Hindlimb muscle (tissue), 1 donor: ENCODE measurements around the gene UBTD2. TPM values are rescaled to one million over a fixed set of nuclear protein-coding genes. Genes with fewer than 3 reads are reported as not detected.
"Not testable (repeated sequence)": the region's sequence is repeated elsewhere in the genome, so short reads cannot be mapped to it uniquely, and the experiment has no call there.

Experiments
- DNase-seq: peaks from one replicate; pipeline ENCODE4 v3.0.0-alpha.2; 2013
- polyA plus RNA-seq: library from polyadenylated mRNA; unstranded; fragments of 120-200 nt; gene quantifications from one replicate; pipeline ENCODE4 v1.2.1, GENCODE V29; 2013; ENCODE audit not compliant: insufficient read length

The UBTD2 gene, protein sequence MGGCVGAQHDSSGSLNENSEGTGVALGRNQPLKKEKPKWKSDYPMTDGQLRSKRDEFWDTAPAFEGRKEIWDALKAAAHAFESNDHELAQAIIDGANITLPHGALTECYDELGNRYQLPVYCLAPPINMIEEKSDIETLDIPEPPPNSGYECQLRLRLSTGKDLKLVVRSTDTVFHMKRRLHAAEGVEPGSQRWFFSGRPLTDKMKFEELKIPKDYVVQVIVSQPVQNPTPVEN
- 55.2 TPM for polyA plus RNA-seq

GRCh38 chr5:172283020-172283861 lies at the start of gene UBTD2:
UBTD2 (minus strand) TSS chr5:172283764; CDS start chr5:172283665, 99 bp downstream.
- DNase-seq = peak; percentile 87

DNA sequence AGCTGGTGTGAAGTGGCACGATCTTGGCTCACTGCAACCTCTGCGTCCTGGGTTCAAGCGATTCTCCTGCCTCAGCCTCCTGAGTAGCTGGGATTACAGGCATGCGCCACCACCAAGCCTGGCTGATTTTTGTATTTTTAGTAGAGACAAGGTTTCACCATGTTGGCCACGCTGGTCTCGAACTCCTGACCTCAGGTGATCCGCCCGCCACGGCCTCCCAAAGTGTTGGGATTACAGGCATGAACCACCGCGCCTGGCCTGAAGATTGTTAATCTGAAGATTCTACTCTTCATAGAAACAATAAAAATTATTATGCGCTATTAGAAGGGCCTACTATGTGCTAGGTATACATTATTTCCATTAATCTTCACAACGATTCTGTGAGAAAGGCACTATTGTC lies 43.3 kb upstream of the UBTD2 start:
- not testable (repeated sequence) for DNase-seq

DNA sequence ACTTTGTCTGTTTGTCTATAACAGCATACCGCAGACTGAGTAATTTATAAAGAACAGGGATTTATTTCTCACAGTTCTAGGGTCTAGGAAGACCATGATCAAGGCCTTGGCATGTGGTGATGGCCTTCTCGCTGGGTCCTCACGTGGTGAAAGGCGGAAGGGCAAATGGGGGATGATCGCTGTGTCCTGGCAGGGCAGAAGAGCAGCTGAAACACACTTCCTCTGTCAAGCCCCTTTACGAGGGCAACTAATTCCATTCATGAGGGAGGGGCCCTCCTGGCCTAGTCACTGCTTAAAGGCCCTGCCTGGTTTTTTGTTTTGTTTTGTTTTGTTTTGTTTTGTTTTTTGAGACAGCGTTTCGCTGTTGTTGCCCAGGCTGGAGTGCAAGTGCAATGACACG lies 41.9 kb upstream of the UBTD2 start:
- DNase-seq = no peak

DNA sequence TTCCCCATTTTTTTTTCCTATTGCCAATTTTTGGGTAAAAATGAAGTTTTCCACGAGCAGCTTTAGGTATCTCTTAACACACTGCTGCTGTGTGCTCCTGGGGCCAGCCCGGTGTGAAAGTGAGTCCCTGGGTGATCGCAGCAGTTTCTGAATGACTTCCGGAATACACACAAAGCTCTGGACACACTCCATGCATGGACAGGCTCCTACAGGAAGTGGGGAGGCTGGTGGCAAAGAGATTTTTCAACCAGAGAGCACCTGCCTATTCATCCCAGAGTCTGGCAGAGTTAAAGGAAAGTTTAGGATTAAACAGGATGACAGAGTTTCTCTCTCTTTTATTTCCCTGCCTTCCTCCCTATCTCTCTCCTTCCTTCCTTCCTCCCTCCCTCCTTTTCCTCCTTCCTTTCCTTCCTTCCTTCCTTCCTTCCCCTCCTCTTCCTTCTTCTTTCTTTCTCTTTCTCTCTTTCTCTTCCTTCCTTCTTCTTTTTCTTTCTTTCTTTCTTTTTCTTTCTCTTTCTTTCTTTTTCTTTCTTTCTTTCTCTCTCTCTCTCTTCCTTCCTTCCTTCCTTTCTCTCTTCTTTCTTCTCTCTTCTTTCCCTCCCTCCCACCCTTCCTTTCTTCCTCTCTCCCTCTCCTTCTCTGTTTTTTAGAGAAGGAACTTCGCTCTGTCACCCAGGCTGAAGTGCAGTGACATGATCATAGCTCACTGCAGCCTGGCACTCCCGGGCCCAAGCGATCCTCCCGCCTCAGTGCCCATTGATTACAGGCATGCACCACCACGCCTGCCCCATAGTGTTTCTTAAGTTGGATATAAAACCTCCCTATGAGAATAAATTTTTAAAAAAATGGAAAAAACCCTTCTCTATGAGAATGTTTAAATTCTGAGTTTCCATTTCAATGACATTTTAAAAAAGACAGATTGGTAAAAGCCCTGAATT lies 38.7 kb upstream of the UBTD2 start:
- DNase-seq = peak; percentile 34

- DNase-seq = no peak
Observed at GRCh38 chr5:172321593-172321992, 38.0 kb upstream of the UBTD2 start.

DNA sequence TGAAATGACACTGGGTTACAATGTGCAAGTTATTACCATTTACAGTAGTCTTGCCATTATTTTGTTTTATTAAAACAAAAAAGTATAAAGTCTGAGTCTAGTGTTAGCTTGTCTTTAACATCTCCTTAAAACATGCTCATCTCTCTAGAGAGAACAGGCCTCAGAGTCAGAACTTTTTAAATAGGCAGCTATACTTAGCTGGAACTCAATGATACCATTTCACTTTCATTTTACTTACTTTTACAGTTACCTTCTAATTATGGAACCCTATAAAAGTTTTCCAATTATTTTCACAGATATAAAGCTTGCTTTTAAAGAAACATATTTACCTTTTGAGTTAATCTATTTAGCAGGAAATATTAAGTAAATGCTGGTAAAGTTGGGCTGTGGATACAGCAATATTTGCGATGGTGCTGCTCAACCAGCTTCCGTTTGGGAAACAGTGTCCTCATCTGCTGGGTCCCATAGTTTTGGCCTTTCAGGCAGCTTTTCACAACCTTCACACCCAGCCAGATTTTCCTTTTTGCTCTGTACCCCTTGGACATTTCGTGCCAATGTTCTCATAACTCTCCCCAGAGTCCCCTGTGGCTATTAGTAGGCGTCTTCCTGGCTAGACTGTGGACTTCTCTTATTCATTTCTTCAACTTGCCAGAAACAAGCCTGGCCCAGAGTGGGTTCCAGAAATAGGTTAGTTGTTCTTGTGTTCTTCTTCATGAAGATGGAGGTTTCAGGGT lies 36.3 kb upstream of the UBTD2 start:
- no peak for DNase-seq

DNA sequence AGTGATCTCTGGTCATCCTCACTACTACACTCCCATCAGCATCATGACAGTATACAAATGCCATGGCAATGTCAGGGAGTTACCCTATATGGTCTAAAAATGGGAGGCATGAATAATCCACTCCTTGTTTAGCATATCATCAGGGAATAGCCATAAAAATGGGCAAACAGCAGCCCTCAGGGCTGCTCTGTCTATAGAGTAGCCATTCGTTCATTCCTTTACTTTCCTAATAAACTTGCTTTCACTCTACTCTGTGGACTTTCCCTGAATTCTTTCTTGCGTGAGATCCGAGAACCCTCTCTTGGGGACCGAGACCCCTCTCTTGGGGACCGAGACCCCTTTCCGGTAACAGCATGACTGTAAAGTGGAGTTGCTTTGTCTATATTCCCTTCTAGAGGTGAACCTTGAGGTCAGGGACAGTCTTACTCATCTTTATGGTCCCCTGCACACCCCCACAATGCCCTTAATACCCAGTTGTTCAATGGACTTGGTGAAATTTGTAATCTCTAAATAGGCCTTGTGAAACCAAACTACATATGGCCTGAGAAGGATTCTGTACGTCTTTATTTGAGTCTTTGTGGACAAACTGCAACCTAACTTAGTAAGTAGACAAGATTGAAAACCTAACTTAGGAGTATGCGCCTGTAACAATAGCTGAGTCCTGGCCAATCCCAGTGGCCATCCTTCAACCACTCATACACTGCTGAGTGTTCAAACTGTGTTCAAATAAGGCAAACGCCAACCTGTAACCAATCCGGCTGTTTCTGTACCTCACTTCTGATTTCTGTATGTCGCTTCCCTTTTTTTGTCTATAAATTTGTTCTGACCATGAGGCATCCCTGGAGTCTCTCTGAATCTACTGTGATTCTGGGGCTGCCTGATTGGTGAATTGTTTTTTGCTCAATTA lies 32.3 kb upstream of the UBTD2 start:
- no peak for DNase-seq

- DNase-seq = peak; percentile 40
Observed at GRCh38 chr5:172313915-172314314, 30.4 kb upstream of the UBTD2 start.

DNA sequence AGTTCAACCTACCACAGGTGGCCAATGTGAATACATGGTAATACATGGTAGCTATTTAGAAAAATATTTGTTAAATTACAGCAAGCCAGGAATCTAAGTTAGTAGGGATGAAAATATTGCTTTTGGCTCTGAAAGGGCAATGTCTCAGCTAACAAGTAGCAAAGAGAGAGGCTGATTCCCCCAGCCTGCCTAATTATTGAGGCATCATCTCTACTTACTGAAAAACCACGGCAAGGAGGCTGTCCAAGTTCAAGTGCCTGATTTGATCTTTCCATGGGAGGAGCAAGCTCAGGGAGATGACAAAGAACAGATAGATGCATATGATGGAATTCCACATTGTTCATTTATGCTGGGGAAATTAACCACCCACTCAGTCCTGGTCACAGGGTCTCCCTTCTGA lies 28.7 kb upstream of the UBTD2 start:
- DNase-seq = no peak

GRCh38 chr5:172311605-172312004 lies 28.0 kb upstream of the UBTD2 start:
- no peak for DNase-seq

DNA sequence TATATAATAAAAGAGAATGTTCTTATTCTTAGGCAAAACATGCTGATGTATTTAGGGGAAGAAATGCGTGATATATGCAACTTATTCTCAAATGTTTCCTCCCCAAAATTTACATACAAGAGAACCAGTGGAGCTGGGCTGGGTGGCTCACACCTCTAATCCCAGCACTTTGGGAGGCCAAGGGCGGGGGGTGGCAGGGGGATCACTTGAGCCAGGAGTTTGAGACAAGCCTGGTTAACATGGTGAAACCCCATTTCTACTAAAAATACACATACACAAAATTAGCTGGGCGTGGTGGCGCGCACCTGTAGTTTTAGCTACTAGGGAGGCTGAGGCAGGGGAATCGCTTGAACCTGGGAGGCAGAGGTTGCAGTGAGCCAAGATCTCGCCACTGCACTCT lies 27.5 kb upstream of the UBTD2 start:
- DNase-seq = no peak

- no peak for DNase-seq
Observed at GRCh38 chr5:172305380-172305779, 21.8 kb upstream of the UBTD2 start.

DNA sequence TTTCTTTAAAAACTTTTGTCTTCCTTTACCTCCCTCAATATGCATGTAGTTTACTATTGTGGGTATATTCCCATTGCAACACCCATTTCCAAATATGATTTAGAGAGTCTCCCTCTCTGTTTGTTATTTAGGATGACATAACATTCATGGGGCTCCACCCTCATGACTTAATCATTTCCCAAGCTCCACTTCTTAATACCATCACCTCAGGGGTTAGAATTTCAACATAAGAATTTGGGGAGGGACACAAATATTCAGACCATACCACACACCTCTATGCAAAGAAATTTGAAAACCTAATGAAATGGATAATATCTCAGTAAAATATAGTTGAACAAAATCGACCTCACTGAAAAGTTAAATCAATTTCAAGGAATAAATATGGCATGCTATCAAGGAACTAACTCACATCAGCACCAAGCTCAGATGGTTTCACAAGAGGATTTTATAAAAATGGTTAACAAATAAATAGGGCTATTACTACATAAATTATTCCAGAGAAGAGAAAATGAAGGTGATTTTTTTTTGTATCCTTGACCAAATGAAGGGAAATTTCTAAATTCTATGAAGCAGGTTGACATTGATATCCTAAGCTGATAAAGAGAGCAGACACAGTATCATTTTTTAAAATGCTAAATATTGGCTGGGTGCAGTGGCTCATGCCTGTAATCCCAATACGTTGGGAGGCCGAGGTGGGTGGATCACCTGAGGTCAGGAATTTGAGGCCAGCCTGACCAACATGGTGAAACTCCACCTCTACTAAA lies 20.2 kb upstream of the UBTD2 start:
- DNase-seq = no peak

DNA sequence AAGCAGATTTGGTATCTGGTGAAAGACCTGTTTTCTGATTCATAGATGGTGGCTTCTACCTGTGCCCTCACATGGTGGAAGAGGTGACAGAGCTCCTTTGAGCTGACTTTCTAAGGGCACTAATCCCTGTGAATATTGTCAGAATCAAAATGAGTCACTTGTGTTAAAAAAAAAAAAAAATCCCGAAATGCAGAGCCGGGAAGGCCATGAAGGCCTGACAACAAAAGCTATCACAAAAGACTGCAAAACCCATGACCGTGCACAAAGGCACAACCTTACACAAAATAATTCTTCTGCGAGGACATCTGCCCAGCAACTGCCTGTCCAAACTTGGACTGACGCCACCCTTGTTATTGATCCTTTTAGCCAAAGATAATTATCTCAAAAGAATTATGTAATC lies 19.6 kb upstream of the UBTD2 start:
- no peak for DNase-seq

- no peak for DNase-seq
Observed at GRCh38 chr5:172302047-172302710, 18.6 kb upstream of the UBTD2 start.

DNA sequence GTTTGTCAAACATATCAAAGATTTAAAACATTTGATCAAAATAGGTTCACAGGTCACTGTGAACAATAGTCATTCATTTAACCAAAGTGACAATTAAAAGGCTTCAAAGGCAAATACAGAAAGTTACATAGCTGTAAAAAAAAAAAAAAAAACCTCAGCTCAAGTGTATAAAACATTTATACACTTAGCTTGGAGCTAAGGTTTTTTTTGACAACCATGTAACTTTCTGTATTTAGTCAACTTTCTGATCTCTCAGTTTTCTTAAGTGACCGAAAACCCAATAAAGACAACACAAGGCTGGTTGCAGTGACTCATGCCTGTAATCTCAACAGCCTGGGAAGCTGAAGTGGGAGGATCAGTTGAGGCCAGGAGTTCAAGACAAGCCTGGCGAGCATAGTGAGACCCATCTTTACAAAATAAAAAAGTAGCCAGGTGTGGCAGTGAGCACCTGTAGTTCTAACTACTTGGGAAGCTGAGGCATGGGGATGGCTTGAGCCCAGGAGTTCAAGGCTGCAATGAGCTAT lies 16.4 kb upstream of the UBTD2 start:
- DNase-seq = no peak

DNA sequence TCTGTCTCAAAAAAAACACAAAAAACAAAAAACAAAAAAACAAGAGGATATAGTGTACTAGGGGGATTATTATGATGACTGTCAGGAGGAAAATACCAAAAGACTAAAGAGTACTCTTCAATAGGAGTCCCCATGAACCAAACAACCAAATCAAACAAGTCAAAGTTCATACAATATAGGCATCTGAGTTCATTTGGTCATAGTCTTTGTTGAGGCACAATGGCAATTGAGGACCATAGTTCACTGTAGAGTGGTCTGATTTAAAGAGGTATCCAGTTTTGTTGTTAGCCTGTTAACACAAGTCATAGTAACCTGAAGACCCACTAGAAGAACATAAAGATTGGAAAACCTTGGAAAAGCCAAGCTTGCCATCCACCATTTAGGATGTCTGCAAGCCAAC lies 11.3 kb upstream of the UBTD2 start:
- DNase-seq = no peak

DNA sequence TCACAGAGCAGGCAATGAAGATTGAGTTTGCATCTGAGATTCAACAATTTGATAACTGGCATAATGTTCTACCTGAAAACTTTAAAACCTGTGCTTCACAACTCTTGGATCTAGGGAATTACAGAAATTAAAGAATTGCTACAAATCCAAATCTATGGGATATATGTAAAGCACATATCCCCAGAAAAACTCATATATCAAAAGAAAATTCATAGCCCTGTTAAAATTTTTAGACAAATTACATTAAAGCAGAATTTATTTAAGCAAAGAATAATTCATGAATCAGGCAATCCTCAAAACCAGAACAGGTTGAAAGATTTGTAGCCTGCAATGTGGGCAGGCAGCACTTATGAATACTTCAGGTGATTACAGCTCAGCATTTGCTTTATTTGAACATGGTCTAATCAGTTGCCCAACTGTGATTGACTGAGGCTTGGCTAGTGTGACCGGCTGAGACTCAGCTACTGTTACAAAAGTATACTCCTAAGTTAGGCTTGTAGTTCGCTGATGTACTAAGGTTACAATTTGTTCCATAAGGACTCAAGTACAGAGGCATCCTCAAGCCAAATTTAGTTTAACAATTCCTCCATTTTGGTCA lies 10.3 kb upstream of the UBTD2 start:
- DNase-seq = no peak
